ENCODE measurements around the gene PAK2. TPM values are rescaled to one million over a fixed set of nuclear protein-coding genes. Genes with fewer than 3 reads are reported as not detected.
A peak's percentile ranks its signal among the peaks of the same experiment; 100 is the strongest.
"Not testable (repeated sequence)": the region's sequence is repeated elsewhere in the genome, so short reads cannot be mapped to it uniquely, and the experiment has no call there.

PAK2 gene
- total RNA-seq, 1 donor from 2014 or later, result 76.7 TPM

GRCh38 chr3:196848375-196848774, 108.7 kb downstream of the PAK2 start:
- not testable (repeated sequence) for H3K36me3 Mint-ChIP-seq (ENCODE audit: unreplicated experiment); DNase-seq (ENCODE audit: extremely low spot score, unreplicated experiment); H3K4me3 Mint-ChIP-seq (ENCODE audit: unreplicated experiment); H3K27me3 Mint-ChIP-seq (ENCODE audit: unreplicated experiment); H3K27ac Mint-ChIP-seq (ENCODE audit: unreplicated experiment); H3K4me1 Mint-ChIP-seq (ENCODE audit: unreplicated experiment); H3K9me3 Mint-ChIP-seq (ENCODE audit: unreplicated experiment)

GRCh38 chr3:196849180-196849741, 109.6 kb downstream of the PAK2 start:
- no peaks in the 10 kb centered on the region for H3K36me3 Mint-ChIP-seq (ENCODE audit: unreplicated experiment)
- TF ChIP-seq CTCF (IDR thresholded peaks at IDR 0.05), result no peak
- H3K4me1 Mint-ChIP-seq (ENCODE audit: unreplicated experiment), result peaks cover 3% of the 10 kb centered on the region
- H3K9me3 Mint-ChIP-seq (ENCODE audit: unreplicated experiment), result no peaks in the 10 kb centered on the region
- H3K4me3 Mint-ChIP-seq (ENCODE audit: unreplicated experiment), result no peak overlapping the region
- DNase-seq (ENCODE audit: extremely low spot score, unreplicated experiment), result no peak
- H3K27me3 Mint-ChIP-seq (ENCODE audit: unreplicated experiment), result peaks cover 3% of the 10 kb centered on the region
- H3K27ac Mint-ChIP-seq (ENCODE audit: unreplicated experiment), result no peak overlapping the region

- peaks cover 12% of the 10 kb centered on the region for H3K27me3 Mint-ChIP-seq (ENCODE audit: unreplicated experiment)
- H3K36me3 Mint-ChIP-seq (ENCODE audit: unreplicated experiment); H3K9me3 Mint-ChIP-seq (ENCODE audit: unreplicated experiment); H3K27ac Mint-ChIP-seq (ENCODE audit: unreplicated experiment); H3K4me1 Mint-ChIP-seq (ENCODE audit: unreplicated experiment); DNase-seq (ENCODE audit: extremely low spot score, unreplicated experiment); H3K4me3 Mint-ChIP-seq (ENCODE audit: unreplicated experiment): not testable (repeated sequence)
These were observed 123.3 kb downstream of the PAK2 start for GRCh38 chr3:196863000-196863399.

- Mint-ChIP-seq H3K27ac (ENCODE audit: unreplicated experiment) (peak overlapping the region; percentile 97), H3K9me3 (ENCODE audit: unreplicated experiment) (peaks cover 6% of the 10 kb centered on the region), H3K27me3 (ENCODE audit: unreplicated experiment) (no peaks in the 10 kb centered on the region), H3K4me3 (ENCODE audit: unreplicated experiment) (peak overlapping the region; percentile 82), H3K36me3 (ENCODE audit: unreplicated experiment) (no peaks in the 10 kb centered on the region), H3K4me1 (ENCODE audit: unreplicated experiment) (peaks cover 24% of the 10 kb centered on the region)
- no peak for TF ChIP-seq CTCF (IDR thresholded peaks at IDR 0.05)
- no peak for DNase-seq (ENCODE audit: extremely low spot score, unreplicated experiment)
These were observed 127.5 kb downstream of the PAK2 start for GRCh38 chr3:196867155-196867506.

- Mint-ChIP-seq H3K9me3 (ENCODE audit: unreplicated experiment) (peaks cover 6% of the 10 kb centered on the region), H3K36me3 (ENCODE audit: unreplicated experiment) (peaks cover under 1% of the 10 kb centered on the region), H3K4me1 (ENCODE audit: unreplicated experiment) (peaks cover 26% of the 10 kb centered on the region), H3K27ac (ENCODE audit: unreplicated experiment) (peak within 1 kb of the TSS; percentile 97), H3K4me3 (ENCODE audit: unreplicated experiment) (peak within 1 kb of the TSS; percentile 92), H3K27me3 (ENCODE audit: unreplicated experiment) (no peaks in the 10 kb centered on the region)
- TF ChIP-seq CTCF (IDR thresholded peaks at IDR 0.05), result no peak
- peak; percentile 96 for DNase-seq (ENCODE audit: extremely low spot score, unreplicated experiment)
These were observed 128.0 kb downstream of the PAK2 start, which contains the start of gene SENP5 for GRCh38 chr3:196867507-196868296. Gene SENP5, plus strand, starts transcription at chr3:196867920. Its CDS starts 17,262 bp downstream, at chr3:196885182.

GRCh38 chr3:196868297-196868661, 128.6 kb downstream of the PAK2 start:
- Mint-ChIP-seq H3K27ac (ENCODE audit: unreplicated experiment) (peak overlapping the region; percentile 94), H3K27me3 (ENCODE audit: unreplicated experiment) (no peaks in the 10 kb centered on the region), H3K4me1 (ENCODE audit: unreplicated experiment) (peaks cover 27% of the 10 kb centered on the region), H3K36me3 (ENCODE audit: unreplicated experiment) (peaks cover 3% of the 10 kb centered on the region), H3K4me3 (ENCODE audit: unreplicated experiment) (peak overlapping the region; percentile 92), H3K9me3 (ENCODE audit: unreplicated experiment) (peaks cover 6% of the 10 kb centered on the region)
- peak; percentile 9 for TF ChIP-seq CTCF (IDR thresholded peaks at IDR 0.05)
- no peak for DNase-seq (ENCODE audit: extremely low spot score, unreplicated experiment)

Data from osteocyte (in vitro differentiated cells).